Psoas muscle (tissue), 8 donors: Measurements from ENCODE around the gene APBB2. TPM values are rescaled to one million over a fixed set of nuclear protein-coding genes. Genes with fewer than 3 reads are reported as not detected.

Experiments used
- ATAC-seq, 4 donors: fragments of 200-7000 bp; cut with Tn5 transposase; one replicate each; pipeline ENCODE4 v1.9.1; 2020; ENCODE audit warnings: moderate library complexity in 3 of 4, mild to moderate bottlenecking in 2 of 4
- DNase-seq, 2 donors: peaks; one replicate each; pipeline ENCODE4 v3.0.0-alpha.2; 2020
- H3K27ac ChIP-seq: fragments of 200-600 bp; one replicate; pipeline ENCODE4 v1.8.0; 2022
- H3K27me3 ChIP-seq, 3 donors: fragments of 200-600 bp in 1 of 3; one replicate each; pipeline versions ENCODE4 v1.6.1 to v1.8.0; 2013 to 2022; ENCODE audit warnings: low read length in 2 of 3, mild to moderate bottlenecking in 2 of 3, moderate library complexity in 1 of 3; ENCODE audit not compliant: insufficient read depth in 3 of 3
- H3K36me3 ChIP-seq, 2 donors: fragments of 200-600 bp in 1 of 2; one replicate each; pipeline versions ENCODE4 v1.6.1 to v1.8.0; 2013 to 2022; ENCODE audit warnings: low read depth in 1 of 2, mild to moderate bottlenecking in 1 of 2, moderate library complexity in 1 of 2; ENCODE audit not compliant: insufficient read depth in 1 of 2
- H3K4me1 ChIP-seq: fragments of 200-600 bp; one replicate; pipeline ENCODE4 v1.8.0; 2022
- H3K4me3 ChIP-seq: fragments of 200-600 bp; one replicate; pipeline ENCODE4 v1.8.0; 2022; ENCODE audit warnings: mild to moderate bottlenecking
- H3K9me3 ChIP-seq: fragments of 200-600 bp; one replicate; pipeline ENCODE4 v1.8.0; 2022
- WGBS, 3 donors: extraction: QIAGEN DNeasy Blood & Tissue Kit; methylation state at CpG; one replicate each; pipeline versions ENCODE4 v1.1.6 to v1.1.7; 2013; 5-methylcytosine and 5-hydroxymethylcytosine counted together
- intact Hi-C, 2 donors: fragments of 100-400 bp; cut with DNase I; formaldehyde crosslinking; loops; one replicate each; pipeline versions ENCODE4 v1.11.0 to v1.14.2; 2022
- polyA plus RNA-seq, 3 donors: library from polyadenylated mRNA; stranded (reverse); fragments of 200-250 nt; gene quantifications; one replicate each; pipeline ENCODE4 v1.2.3, GENCODE V29; 2013
- total RNA-seq, 4 donors: library from RNA; stranded (reverse); fragmentation: NEBNext Ultra II Directional in 2 of 4; extraction: Animal tissue kit (Norgen Biotek cat#: 25700) in 2 of 4; gene quantifications; one replicate each; pipeline versions ENCODE4 v1.2.1 to v1.2.4, GENCODE V29; 2021 to 2023
- TF ChIP-seq, protein P1 (sequence below): fragments of 200-600 bp; IDR thresholded peaks from one replicate; pipeline ENCODE4 v1.8.0; 2022; ENCODE audit warnings: antibody characterized with exemption
- donor health status: healthy with polysubstance abuse.
- donor health status: DM: no; HTN: no; CAD: no; lungs with moderate emphysema.
- donor health status: Bipolar disorder and iron deficiency.
- donor health status: healthy.
- donor health status: DM: yes; HTN: yes; CAD: no.
- donor health status: DM: no; HTN: no; CAD: no.
- donor health status: DM: no; HTN: no; CAD: no.
- donor health status: DM: yes; HTN: yes; CAD: no.

APBB2 gene
- total and polyA plus RNA-seq, 7 donors = 3.1 to 37.4 (median 11.3) TPM

DNA sequence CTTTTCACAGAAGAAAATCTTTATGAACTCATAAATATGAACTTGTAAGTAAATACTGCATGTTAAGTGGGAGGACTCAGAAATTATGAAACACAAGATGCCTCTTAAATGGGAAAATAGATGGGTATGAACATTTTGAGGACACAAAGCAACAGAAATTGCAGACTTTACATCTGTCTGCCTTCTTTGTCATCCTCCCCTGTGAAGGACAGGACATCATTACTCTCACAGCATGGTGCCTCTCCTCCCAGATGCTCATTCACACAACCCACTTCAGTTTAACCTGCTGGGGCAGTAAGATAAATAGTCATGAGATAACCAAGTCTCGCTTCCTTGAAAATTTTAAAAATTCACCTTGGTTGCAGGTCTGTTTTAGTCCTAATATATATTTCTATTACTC lies 144.5 kb downstream of the APBB2 start:
- H3K27me3 ChIP-seq = peaks cover 0 to 4% (median 0%) of the 10 kb centered on the region in 3 donors
- 96 to 100% (median 98%) methylated on average over 1 of the region's 1 CpG for WGBS, 3 donors
- no peak overlapping the region for H3K4me3 ChIP-seq
- no peak overlapping the region for H3K27ac ChIP-seq
- no peaks in the 10 kb centered on the region for H3K4me1 ChIP-seq
- H3K36me3 ChIP-seq = no peaks in the 10 kb centered on the region
- TF ChIP-seq, protein P1, sequence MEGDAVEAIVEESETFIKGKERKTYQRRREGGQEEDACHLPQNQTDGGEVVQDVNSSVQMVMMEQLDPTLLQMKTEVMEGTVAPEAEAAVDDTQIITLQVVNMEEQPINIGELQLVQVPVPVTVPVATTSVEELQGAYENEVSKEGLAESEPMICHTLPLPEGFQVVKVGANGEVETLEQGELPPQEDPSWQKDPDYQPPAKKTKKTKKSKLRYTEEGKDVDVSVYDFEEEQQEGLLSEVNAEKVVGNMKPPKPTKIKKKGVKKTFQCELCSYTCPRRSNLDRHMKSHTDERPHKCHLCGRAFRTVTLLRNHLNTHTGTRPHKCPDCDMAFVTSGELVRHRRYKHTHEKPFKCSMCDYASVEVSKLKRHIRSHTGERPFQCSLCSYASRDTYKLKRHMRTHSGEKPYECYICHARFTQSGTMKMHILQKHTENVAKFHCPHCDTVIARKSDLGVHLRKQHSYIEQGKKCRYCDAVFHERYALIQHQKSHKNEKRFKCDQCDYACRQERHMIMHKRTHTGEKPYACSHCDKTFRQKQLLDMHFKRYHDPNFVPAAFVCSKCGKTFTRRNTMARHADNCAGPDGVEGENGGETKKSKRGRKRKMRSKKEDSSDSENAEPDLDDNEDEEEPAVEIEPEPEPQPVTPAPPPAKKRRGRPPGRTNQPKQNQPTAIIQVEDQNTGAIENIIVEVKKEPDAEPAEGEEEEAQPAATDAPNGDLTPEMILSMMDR = no peak
- intact Hi-C loops = no loop called here
- ATAC-seq = no peak
- H3K9me3 ChIP-seq = no peaks in the 10 kb centered on the region
- DNase-seq = no peak

DNA sequence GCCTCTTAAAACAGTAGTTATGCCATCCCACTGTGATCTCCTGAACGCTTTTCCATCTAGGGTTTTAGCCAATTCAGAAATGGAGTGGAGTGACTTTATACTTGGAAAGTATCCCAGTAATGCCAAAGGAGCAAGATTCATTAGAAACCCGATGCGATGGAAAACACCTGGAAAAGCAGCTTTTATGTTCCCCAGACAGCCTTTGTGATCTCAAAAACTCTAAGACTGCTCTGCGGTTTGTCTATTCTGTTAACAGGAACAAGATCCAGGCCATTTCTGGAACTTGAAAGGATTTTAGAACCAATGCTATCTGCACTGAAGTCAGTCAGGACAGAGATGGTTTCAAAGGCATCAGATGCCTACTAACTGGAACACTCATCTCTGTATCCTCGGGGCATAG lies 145.1 kb downstream of the APBB2 start:
- intact Hi-C loops = no loop called here
- no peak overlapping the region for H3K4me3 ChIP-seq
- H3K9me3 ChIP-seq = no peaks in the 10 kb centered on the region
- 22 to 40% (median 28%) methylated on average over 5 of the region's 5 CpGs for WGBS, 3 donors
- DNase-seq (no peak), ATAC-seq (no peak)
- TF ChIP-seq, protein P1 = no peak
- no peaks in the 10 kb centered on the region for H3K36me3 ChIP-seq
- H3K27me3 ChIP-seq = peaks cover 0 to 4% (median 0%) of the 10 kb centered on the region in 3 donors
- no peaks in the 10 kb centered on the region for H3K4me1 ChIP-seq
- no peak overlapping the region for H3K27ac ChIP-seq

DNA sequence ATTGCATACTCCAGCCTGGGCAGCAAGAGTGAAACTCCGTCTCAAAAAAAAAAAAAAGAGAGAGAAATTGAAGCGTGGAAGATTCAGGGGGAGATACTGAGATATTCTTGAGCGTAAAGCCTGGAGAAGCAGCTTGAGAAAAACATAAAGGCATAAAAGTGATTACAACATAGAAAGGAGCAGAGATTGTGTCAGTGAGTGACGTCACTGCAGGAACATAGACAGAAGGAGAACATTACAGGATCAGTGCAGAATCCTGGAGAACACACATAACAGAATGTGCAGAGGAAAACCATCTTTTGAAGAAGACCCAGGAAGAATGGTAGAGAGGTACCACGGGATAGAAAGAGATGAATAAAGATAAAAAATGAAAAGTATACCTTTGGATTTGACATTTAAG lies 147.0 kb downstream of the APBB2 start:
- DNase-seq (no peak), ATAC-seq (no peak)
- Histone ChIP-seq H3K27ac (no peak overlapping the region), H3K36me3 (no peaks in the 10 kb centered on the region), H3K9me3 (no peaks in the 10 kb centered on the region), H3K27me3 (peaks cover 0 to 4% (median 0%) of the 10 kb centered on the region in 3 donors), H3K4me3 (no peak overlapping the region), H3K4me1 (no peaks in the 10 kb centered on the region)
- intact Hi-C loops = no loop called here
- TF ChIP-seq, protein P1 = no peak
- 88 to 91% (median 88%) methylated on average over 5 of the region's 5 CpGs for WGBS, 3 donors

DNA sequence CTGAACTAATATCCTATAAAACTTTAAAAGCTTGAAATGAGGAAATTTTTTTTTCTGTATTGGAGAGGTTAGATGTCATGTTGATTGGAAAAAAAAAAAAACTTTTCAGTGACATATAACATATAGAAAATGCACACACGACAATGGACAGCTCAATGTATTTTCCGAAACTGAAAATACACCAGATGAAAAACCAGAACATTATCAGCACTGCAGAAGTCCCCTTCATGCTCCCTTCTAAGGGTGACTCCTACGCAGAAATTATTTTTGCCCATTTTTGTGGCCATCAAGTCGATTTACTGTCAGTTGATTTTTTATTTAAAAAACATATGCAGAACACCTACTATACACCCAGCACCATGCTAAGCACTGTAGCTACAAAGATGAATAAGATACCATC lies 148.3 kb downstream of the APBB2 start:
- H3K4me3 ChIP-seq = no peak overlapping the region
- TF ChIP-seq, protein P1 = no peak
- peaks cover 0 to 4% (median 0%) of the 10 kb centered on the region in 3 donors for H3K27me3 ChIP-seq
- H3K4me1 ChIP-seq = peaks cover 8% of the 10 kb centered on the region
- intact Hi-C loops = no loop called here
- H3K27ac ChIP-seq = no peak overlapping the region
- no peaks in the 10 kb centered on the region for H3K36me3 ChIP-seq
- 92 to 93% (median 92%) methylated on average over 4 of the region's 4 CpGs for WGBS, 3 donors
- H3K9me3 ChIP-seq = no peaks in the 10 kb centered on the region
- no peak for ATAC-seq
- no peak for DNase-seq

DNA sequence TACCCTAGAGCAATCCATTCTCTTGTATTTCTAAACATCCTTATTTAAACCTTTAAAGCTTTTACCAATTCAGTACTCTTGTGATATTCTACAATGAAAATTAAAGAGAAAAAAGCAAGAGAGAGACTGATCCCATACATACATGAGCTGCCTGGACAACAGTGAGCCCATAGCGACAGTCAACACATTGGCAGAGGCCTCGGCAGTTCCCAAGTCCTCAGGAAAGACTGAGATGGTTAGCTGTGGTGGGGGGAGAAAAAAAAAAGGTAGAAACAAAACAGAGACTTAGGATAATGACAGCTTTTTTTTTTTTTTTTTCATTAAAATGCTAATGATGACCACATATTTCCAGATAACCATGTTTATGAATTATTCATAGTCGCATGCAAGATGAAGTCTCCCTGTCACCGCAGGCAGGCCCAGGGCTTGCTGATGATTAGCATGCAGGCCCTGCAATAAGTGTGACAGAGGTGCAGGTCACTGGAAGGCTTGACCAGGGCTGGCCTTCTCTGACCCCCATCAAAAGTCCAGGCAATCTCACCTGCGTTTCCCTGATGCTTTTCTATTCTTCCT lies 148.8 kb downstream of the APBB2 start:
- Histone ChIP-seq H3K27me3 (peaks cover 0 to 4% (median 0%) of the 10 kb centered on the region in 3 donors), H3K9me3 (no peaks in the 10 kb centered on the region), H3K4me1 (peaks cover 13% of the 10 kb centered on the region), H3K27ac (no peak overlapping the region), H3K4me3 (no peak overlapping the region), H3K36me3 (no peaks in the 10 kb centered on the region)
- no peak for ATAC-seq
- WGBS, 3 donors = 83 to 96% (median 91%) methylated on average over 5 of the region's 5 CpGs
- TF ChIP-seq, protein P1 = no peak
- DNase-seq = no peak
- intact Hi-C loops = no loop called here
